Upper lobe of left lung (tissue), 4 donors: ENCODE measurements around the gene PA2G4.

ENCODE experiments used
- EP300 ChIP-seq, 4 donors: sonication (generic); formaldehyde crosslinking; IDR thresholded peaks; one replicate each; pipeline ENCODE4 v1.5.1; 2017; ENCODE audit warnings: antibody characterized with exemption in 4 of 4, control low read depth in 2 of 4
- POLR2AphosphoS5 ChIP-seq, 2 donors: sonication (generic); formaldehyde crosslinking; IDR thresholded peaks; one replicate each; pipeline ENCODE4 v1.5.1; 2017; ENCODE audit warnings: antibody characterized with exemption in 2 of 2
- TF ChIP-seq, protein P1 (sequence below), 6 experiments: fragments of 450-650 bp in 4 of 6; fragments of 200-600 bp in 2 of 6; sonication (generic) in 2 of 6; IDR thresholded peaks; one replicate each; pipeline ENCODE4 v1.5.1; 2016 to 2019; ENCODE audit warnings: antibody characterized with exemption in 6 of 6

DNA sequence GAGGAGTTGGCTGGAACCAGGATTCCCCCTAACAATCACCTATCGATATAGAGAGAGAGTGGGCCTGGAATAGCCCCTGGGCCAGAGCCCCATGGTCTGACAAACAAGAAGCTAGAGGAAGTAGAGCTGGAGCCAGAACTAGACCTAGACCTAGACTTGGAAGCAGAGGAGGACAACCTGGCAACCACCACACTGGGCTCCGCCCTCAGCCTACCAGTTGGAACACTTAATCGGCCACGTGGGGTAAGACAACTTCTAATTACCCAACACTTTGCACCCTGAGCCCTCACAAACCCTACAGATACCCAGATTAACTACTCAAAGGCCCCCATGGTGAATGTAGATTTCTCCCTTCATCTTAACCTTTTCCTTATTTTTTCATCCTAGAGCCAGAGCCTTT, 4.6 kb upstream of the PA2G4 start:
- no peak for TF ChIP-seq POLR2AphosphoS5 (IDR thresholded peaks at IDR 0.05)
- TF ChIP-seq, protein P1, sequence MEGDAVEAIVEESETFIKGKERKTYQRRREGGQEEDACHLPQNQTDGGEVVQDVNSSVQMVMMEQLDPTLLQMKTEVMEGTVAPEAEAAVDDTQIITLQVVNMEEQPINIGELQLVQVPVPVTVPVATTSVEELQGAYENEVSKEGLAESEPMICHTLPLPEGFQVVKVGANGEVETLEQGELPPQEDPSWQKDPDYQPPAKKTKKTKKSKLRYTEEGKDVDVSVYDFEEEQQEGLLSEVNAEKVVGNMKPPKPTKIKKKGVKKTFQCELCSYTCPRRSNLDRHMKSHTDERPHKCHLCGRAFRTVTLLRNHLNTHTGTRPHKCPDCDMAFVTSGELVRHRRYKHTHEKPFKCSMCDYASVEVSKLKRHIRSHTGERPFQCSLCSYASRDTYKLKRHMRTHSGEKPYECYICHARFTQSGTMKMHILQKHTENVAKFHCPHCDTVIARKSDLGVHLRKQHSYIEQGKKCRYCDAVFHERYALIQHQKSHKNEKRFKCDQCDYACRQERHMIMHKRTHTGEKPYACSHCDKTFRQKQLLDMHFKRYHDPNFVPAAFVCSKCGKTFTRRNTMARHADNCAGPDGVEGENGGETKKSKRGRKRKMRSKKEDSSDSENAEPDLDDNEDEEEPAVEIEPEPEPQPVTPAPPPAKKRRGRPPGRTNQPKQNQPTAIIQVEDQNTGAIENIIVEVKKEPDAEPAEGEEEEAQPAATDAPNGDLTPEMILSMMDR (IDR thresholded peaks at IDR 0.05) = no peak
- TF ChIP-seq EP300 (IDR thresholded peaks at IDR 0.05) = no peak
